HepG2 (cell line): Measurements from ENCODE around the gene MED12L.

Experiments
- CEBPB ChIP-seq: IDR thresholded peaks from 2 replicates; pipeline ENCODE4 v1.6.1; 2011; ENCODE audit warnings: low read depth, low read length, improper control_type of control experiment, borderline replicate concordance
- EP300 ChIP-seq, 3 experiments: sonication (generic) in 1 of 3; formaldehyde crosslinking in 1 of 3; IDR thresholded peaks; 2 replicates each; pipeline versions ENCODE4 v1.5.1 to v1.6.1; 2011 to 2020; ENCODE audit warnings: low read depth in 2 of 3, low read length in 2 of 3, borderline replicate concordance in 1 of 3, improper control_type of control experiment in 1 of 3, mild to moderate bottlenecking in 1 of 3, missing genetic modification reagents in 1 of 3, moderate library complexity in 1 of 3
- EZH2 ChIP-seq: conservative IDR thresholded peaks from 2 replicates; pipeline ENCODE4 v1.6.1; 2012; ENCODE audit warnings: mild to moderate bottlenecking, low read depth, low read length, moderate library complexity
- MIER3 ChIP-seq: IDR thresholded peaks from 2 replicates; pipeline ENCODE4 v1.6.1; 2016; ENCODE audit warnings: missing compliant biosample characterization, borderline replicate concordance
- MXD4 ChIP-seq: IDR thresholded peaks from 2 replicates; pipeline ENCODE4 v1.6.1; 2016; ENCODE audit warnings: mild to moderate bottlenecking, missing biosample characterization, missing genetic modification reagents
- POLR2A ChIP-seq, 2 experiments: IDR thresholded peaks; 2 replicates each; pipeline ENCODE4 v1.6.1; 2011; ENCODE audit warnings: low read depth in 2 of 2, low read length in 2 of 2, mild to moderate bottlenecking in 1 of 2, moderate library complexity in 1 of 2; ENCODE audit not compliant: insufficient read depth in 1 of 2
- SMAD1 ChIP-seq: sonication (generic); formaldehyde crosslinking; IDR thresholded peaks from 2 replicates; pipeline ENCODE4 v1.4.0; 2020; ENCODE audit warnings: missing genetic modification reagents, low read depth, mild to moderate bottlenecking, borderline replicate concordance
- SP4 ChIP-seq: sonication (generic); formaldehyde crosslinking; IDR thresholded peaks from 2 replicates; pipeline ENCODE4 v1.8.1; 2023; ENCODE audit warnings: mild to moderate bottlenecking, missing genetic modification reagents
- ZFX ChIP-seq: sonication (generic); formaldehyde crosslinking; IDR thresholded peaks from 2 replicates; pipeline ENCODE4 v1.4.0; 2020; ENCODE audit warnings: mild to moderate bottlenecking, low read depth, missing genetic modification reagents, moderate library complexity
- ZNF12 ChIP-seq: sonication (generic); formaldehyde crosslinking; IDR thresholded peaks from 2 replicates; pipeline ENCODE4 v1.5.0; 2020; ENCODE audit warnings: missing genetic modification reagents
- ZNF546 ChIP-seq: sonication (generic); formaldehyde crosslinking; conservative IDR thresholded peaks from 2 replicates; pipeline ENCODE4 v1.8.1; 2023; ENCODE audit warnings: mild to moderate bottlenecking, missing genetic modification reagents
- ZNF7 ChIP-seq: IDR thresholded peaks from 2 replicates; pipeline ENCODE4 v1.6.1; 2016; ENCODE audit warnings: missing biosample characterization, missing genetic modification reagents

- no peak for TF ChIP-seq ZNF12
- no peak for TF ChIP-seq EZH2
- TF ChIP-seq EP300 (IDR thresholded peaks at IDR 0.05; ENCODE audit: low read depth in 2 of 2, low read length in 2 of 2) = no peak
- no peak for TF ChIP-seq EP300 (CRISPR knock-in tag; IDR thresholded peaks at IDR 0.05; ENCODE audit: borderline replicate concordance)
- TF ChIP-seq MIER3 (CRISPR knock-in tag) = no peak
- TF ChIP-seq SP4 (CRISPR knock-in tag) = no peak
- no peak for TF ChIP-seq MXD4 (CRISPR knock-in tag)
- TF ChIP-seq ZFX (CRISPR knock-in tag) = no peak
- no peak for TF ChIP-seq ZNF7 (CRISPR knock-in tag)
- no peak for TF ChIP-seq CEBPB
- no peak for TF ChIP-seq POLR2A (IDR thresholded peaks at IDR 0.05; ENCODE audit: insufficient read depth in 1 of 2, low read depth in 2 of 2, low read length in 2 of 2)
- no peak for TF ChIP-seq ZNF546
- TF ChIP-seq SMAD1 (CRISPR knock-in tag) = no peak
Observed at GRCh38 chr3:151198849-151199248, 113.4 kb downstream of the MED12L start.
